Testis (tissue), 3 donors: ENCODE data around the gene CRLF1. TPM values are rescaled to one million over a fixed set of nuclear protein-coding genes. Genes with fewer than 3 reads are reported as not detected.

Source experiments
- DNase-seq: peaks from one replicate; pipeline ENCODE4 v3.0.0-alpha.2; 2019
- H3K27ac ChIP-seq, 2 donors: fragments of 200-600 bp; sonication (generic); one replicate each; pipeline ENCODE4 v1.5.1; 2019
- H3K27me3 ChIP-seq: fragments of 200-600 bp; sonication (generic); one replicate; pipeline ENCODE4 v1.5.1; 2019
- H3K36me3 ChIP-seq: fragments of 200-600 bp; sonication (generic); one replicate; pipeline ENCODE4 v1.5.1; 2017; ENCODE audit warnings: low read depth; ENCODE audit errors: missing control alignments
- H3K4me1 ChIP-seq: fragments of 200-600 bp; sonication (generic); one replicate; pipeline ENCODE4 v1.5.1; 2019
- H3K4me3 ChIP-seq, 2 donors: fragments of 200-600 bp; sonication (generic); one replicate each; pipeline ENCODE4 v1.5.1; 2017 to 2019
- H3K9me3 ChIP-seq: fragments of 200-600 bp; sonication (generic); one replicate; pipeline ENCODE4 v1.5.1; 2017
- CTCF ChIP-seq, 3 experiments: fragments of 450-650 bp in 2 of 3; fragments of 200-600 bp in 1 of 3; sonication (generic) in 1 of 3; IDR thresholded peaks; one replicate each; pipeline ENCODE4 v1.5.1; 2016 to 2019; ENCODE audit warnings: antibody characterized with exemption in 3 of 3, mild to moderate bottlenecking in 2 of 3, moderate library complexity in 1 of 3
- POLR2A ChIP-seq: fragments of 450-650 bp; IDR thresholded peaks from one replicate; pipeline ENCODE4 v1.6.1; 2017; ENCODE audit warnings: antibody characterized with exemption, mild to moderate bottlenecking, moderate library complexity
- WGBS, 2 donors: methylation state at CpG; one replicate each; pipeline ENCODE4 v1.1.5; 2018; 5-methylcytosine and 5-hydroxymethylcytosine counted together
- intact Hi-C: fragments of 100-400 bp; cut with DNase I; formaldehyde crosslinking; loops from one replicate; pipeline ENCODE4 v1.15.1; 2023; ENCODE audit warnings: low total_unique reads
- polyA plus RNA-seq: library from polyadenylated mRNA; stranded (reverse); fragments of 350-450 nt; fragmentation: Illumina TruSeq; extraction: RNeasy Lipid Tissue Mini Kit (QIAGEN cat#74804); gene quantifications from one replicate; pipeline ENCODE4 v1.2.3, GENCODE V29; 2014; ENCODE audit warnings: low read depth, low replicate concordance; ENCODE audit not compliant: insufficient read depth
- total RNA-seq, 2 donors: library from RNA; depleted of rRNA; stranded (reverse); fragments of >200 nt; gene quantifications; one replicate each; pipeline ENCODE4 v1.2.3, GENCODE V29; 2016

The CRLF1 gene
- total and polyA plus RNA-seq, 3 donors from 2014 or later = 4.3 to 8.7 (median 5.3) TPM

- intact Hi-C loops = no loop called here
- H3K4me1 ChIP-seq = no peaks in the 10 kb centered on the region
- TF ChIP-seq POLR2A (no peak), CTCF (IDR thresholded peaks at IDR 0.05) (no peak)
- no peaks in the 10 kb centered on the region for H3K36me3 ChIP-seq
- H3K27me3 ChIP-seq = no peaks in the 10 kb centered on the region
- H3K4me3 ChIP-seq = no peak overlapping the region
- DNase-seq = no peak
- H3K27ac ChIP-seq = no peak overlapping the region
- H3K9me3 ChIP-seq = no peaks in the 10 kb centered on the region
These were observed 11.0 kb upstream of the CRLF1 start for GRCh38 chr19:18617562-18617961.

- Histone ChIP-seq H3K36me3 (no peaks in the 10 kb centered on the region), H3K4me3 (no peak overlapping the region), H3K27ac (no peak overlapping the region), H3K9me3 (no peaks in the 10 kb centered on the region), H3K27me3 (no peaks in the 10 kb centered on the region), H3K4me1 (peaks cover 7% of the 10 kb centered on the region)
- intact Hi-C loops = no loop called here
- no peak for DNase-seq
- TF ChIP-seq POLR2A (no peak), CTCF (IDR thresholded peaks at IDR 0.05) (no peak)
- 86 to 98% methylated on average over 3 of the region's 3 CpGs for WGBS, 2 donors
These were observed 9.4 kb upstream of the CRLF1 start for GRCh38 chr19:18616023-18616422.

GRCh38 chr19:18613589-18614234, 7.1 kb upstream of the CRLF1 start:
- Histone ChIP-seq H3K27me3 (no peaks in the 10 kb centered on the region), H3K4me3 (no peak overlapping the region), H3K27ac (no peak overlapping the region), H3K36me3 (no peaks in the 10 kb centered on the region), H3K4me1 (peaks cover 7% of the 10 kb centered on the region), H3K9me3 (no peaks in the 10 kb centered on the region)
- TF ChIP-seq POLR2A = no peak
- no peak for TF ChIP-seq CTCF (IDR thresholded peaks at IDR 0.05)
- DNase-seq = no peak
- intact Hi-C loops = no loop called here
- 44% methylated on average over 9 to 22 of the region's 23 CpGs for WGBS, 2 donors

- Histone ChIP-seq H3K4me3 (peak within 1 kb of the TSS; percentile 9 to 10), H3K9me3 (no peaks in the 10 kb centered on the region), H3K27me3 (no peaks in the 10 kb centered on the region), H3K4me1 (peaks cover 7% of the 10 kb centered on the region), H3K27ac (no peak within 1 kb of the TSS), H3K36me3 (no peaks in the 10 kb centered on the region)
- 2 to 3% methylated on average over 14 to 32 of the region's 70 CpGs for WGBS, 2 donors
- DNase-seq = peak; percentile 38
- intact Hi-C loops = no loop called here
- TF ChIP-seq POLR2A (no peak), CTCF (IDR thresholded peaks at IDR 0.05) (no peak)
These were observed 6.4 kb upstream of the CRLF1 start, which contains the start of gene TMEM59L for GRCh38 chr19:18612772-18613588. Gene TMEM59L, plus strand, starts transcription at chr19:18612870. Its CDS starts 89 bp downstream, at chr19:18612959.
